Ishikawa (cell line): ENCODE data around the gene PGF.

Experiments
- CEBPB ChIP-seq: IDR thresholded peaks from 2 replicates; pipeline ENCODE4 v1.6.1; 2012
- CREB1 ChIP-seq: IDR thresholded peaks from 2 replicates; pipeline ENCODE4 v1.6.1; 2012; ENCODE audit warnings: low read depth
- EGR1 ChIP-seq: IDR thresholded peaks from 2 replicates; pipeline ENCODE4 v1.6.1; 2012
- EP300 ChIP-seq: IDR thresholded peaks from 2 replicates; pipeline ENCODE4 v1.6.1; 2012; ENCODE audit warnings: borderline replicate concordance
- FOXM1 ChIP-seq: IDR thresholded peaks from 2 replicates; pipeline ENCODE4 v1.6.1; 2012; ENCODE audit warnings: low read depth, borderline replicate concordance
- MAX ChIP-seq: IDR thresholded peaks from 2 replicates; pipeline ENCODE4 v1.6.1; 2012
- NFIC ChIP-seq: IDR thresholded peaks from 2 replicates; pipeline ENCODE4 v1.6.1; 2012
- RAD21 ChIP-seq: IDR thresholded peaks from 2 replicates; pipeline ENCODE4 v1.6.1; 2012; ENCODE audit warnings: low read depth
- TAF1 ChIP-seq: IDR thresholded peaks from 2 replicates; pipeline ENCODE4 v1.6.1; 2012; ENCODE audit warnings: low read depth, mild to moderate bottlenecking
- TCF12 ChIP-seq: IDR thresholded peaks from 2 replicates; pipeline ENCODE4 v1.6.1; 2012; ENCODE audit warnings: low read depth
- YY1 ChIP-seq: IDR thresholded peaks from 2 replicates; pipeline ENCODE4 v1.6.1; 2012; ENCODE audit warnings: low read depth
- ZBTB7A ChIP-seq: IDR thresholded peaks from 2 replicates; pipeline ENCODE4 v1.6.1; 2012; ENCODE audit warnings: low read depth
- TF ChIP-seq, protein P1 (sequence below): IDR thresholded peaks from 2 replicates; pipeline ENCODE4 v1.6.1; 2012; ENCODE audit warnings: low read depth, mild to moderate bottlenecking

- TF ChIP-seq YY1 (no peak), ZBTB7A (no peak), CREB1 (no peak), MAX (no peak), CEBPB (no peak), NFIC (no peak), EP300 (no peak), RAD21 (no peak), EGR1 (no peak), TAF1 (no peak), TCF12 (no peak), FOXM1 (no peak)
- TF ChIP-seq, protein P1, sequence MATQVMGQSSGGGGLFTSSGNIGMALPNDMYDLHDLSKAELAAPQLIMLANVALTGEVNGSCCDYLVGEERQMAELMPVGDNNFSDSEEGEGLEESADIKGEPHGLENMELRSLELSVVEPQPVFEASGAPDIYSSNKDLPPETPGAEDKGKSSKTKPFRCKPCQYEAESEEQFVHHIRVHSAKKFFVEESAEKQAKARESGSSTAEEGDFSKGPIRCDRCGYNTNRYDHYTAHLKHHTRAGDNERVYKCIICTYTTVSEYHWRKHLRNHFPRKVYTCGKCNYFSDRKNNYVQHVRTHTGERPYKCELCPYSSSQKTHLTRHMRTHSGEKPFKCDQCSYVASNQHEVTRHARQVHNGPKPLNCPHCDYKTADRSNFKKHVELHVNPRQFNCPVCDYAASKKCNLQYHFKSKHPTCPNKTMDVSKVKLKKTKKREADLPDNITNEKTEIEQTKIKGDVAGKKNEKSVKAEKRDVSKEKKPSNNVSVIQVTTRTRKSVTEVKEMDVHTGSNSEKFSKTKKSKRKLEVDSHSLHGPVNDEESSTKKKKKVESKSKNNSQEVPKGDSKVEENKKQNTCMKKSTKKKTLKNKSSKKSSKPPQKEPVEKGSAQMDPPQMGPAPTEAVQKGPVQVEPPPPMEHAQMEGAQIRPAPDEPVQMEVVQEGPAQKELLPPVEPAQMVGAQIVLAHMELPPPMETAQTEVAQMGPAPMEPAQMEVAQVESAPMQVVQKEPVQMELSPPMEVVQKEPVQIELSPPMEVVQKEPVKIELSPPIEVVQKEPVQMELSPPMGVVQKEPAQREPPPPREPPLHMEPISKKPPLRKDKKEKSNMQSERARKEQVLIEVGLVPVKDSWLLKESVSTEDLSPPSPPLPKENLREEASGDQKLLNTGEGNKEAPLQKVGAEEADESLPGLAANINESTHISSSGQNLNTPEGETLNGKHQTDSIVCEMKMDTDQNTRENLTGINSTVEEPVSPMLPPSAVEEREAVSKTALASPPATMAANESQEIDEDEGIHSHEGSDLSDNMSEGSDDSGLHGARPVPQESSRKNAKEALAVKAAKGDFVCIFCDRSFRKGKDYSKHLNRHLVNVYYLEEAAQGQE = no peak
These were observed 28.2 kb downstream of the PGF start for GRCh38 chr14:74927225-74927624.
